T-cell (primary cell): ENCODE results near the gene IL20RA. TPM values are rescaled to one million over a fixed set of nuclear protein-coding genes. Genes with fewer than 3 reads are reported as not detected.

Source experiments
- ATAC-seq, 4 experiments: fragments of 200-7000 bp in 3 of 4; fragments of 150-1000 bp in 1 of 4; cut with Tn5 transposase; replicated peaks in 1 of 4; 1 replicate in 3 of 4; 2 replicates in 1 of 4; pipeline ENCODE4 v1.10.0; 2021; ENCODE audit warnings: moderate library complexity in 3 of 4, mild to moderate bottlenecking in 2 of 4, moderate number of reproducible peaks in 1 of 4
- CTCF ChIA-PET, 2 donors: fragments of 300-600 bp; sonication (Branson Sonifier 250); formaldehyde crosslinking; loops; one replicate each; lab custom pipeline; 2022; ENCODE audit warnings: antibody characterized with exemption in 2 of 2; lab: Charles Lee
- POLR2A ChIA-PET, 2 donors: fragments of 300-600 bp; sonication (Branson Sonifier 250); formaldehyde crosslinking; loops; one replicate each; lab custom pipeline; 2022; ENCODE audit warnings: antibody characterized with exemption in 2 of 2; lab: Charles Lee
- DNase-seq, 35 experiments: peaks; one replicate each; pipeline versions ENCODE4 v3.0.0 to v3.0.0-alpha.2; 2013 to 2023
- H3K27ac ChIP-seq: one replicate; pipeline ENCODE4 v1.5.1; 2013; ENCODE audit warnings: low read length
- H3K27me3 ChIP-seq, 2 experiments: replicated peaks in 1 of 2; 1 replicate in 1 of 2; 2 replicates in 1 of 2; pipeline versions ENCODE4 v1.6.1 to v1.7.0; 2013; ENCODE audit warnings: low read length in 1 of 2, mixed read lengths in 1 of 2; ENCODE audit not compliant: control insufficient read depth in 2 of 2, insufficient read depth in 2 of 2; ENCODE audit errors: extremely low read depth in 1 of 2
- H3K36me3 ChIP-seq, 2 donors: 1 replicate in 1 of 2; 2 replicates in 1 of 2; pipeline versions ENCODE4 v1.6.1 to v1.7.0; 2013; ENCODE audit warnings: low read length in 1 of 2; ENCODE audit not compliant: control insufficient read depth in 2 of 2, insufficient read depth in 1 of 2; ENCODE audit errors: extremely low read depth in 1 of 2
- H3K4me1 ChIP-seq, 2 experiments: 1 replicate in 1 of 2; 2 replicates in 1 of 2; pipeline versions ENCODE4 v1.6.1 to v1.7.0; 2013; ENCODE audit warnings: low read length in 2 of 2, mixed read lengths in 1 of 2; ENCODE audit not compliant: insufficient read depth in 2 of 2, control insufficient read depth in 1 of 2; ENCODE audit errors: extremely low read depth in 1 of 2
- H3K4me3 ChIP-seq, 2 donors: 1 replicate in 1 of 2; 2 replicates in 1 of 2; pipeline versions ENCODE4 v1.5.1 to v1.7.0; 2013; ENCODE audit warnings: mild to moderate bottlenecking in 2 of 2, low read length in 1 of 2, moderate library complexity in 1 of 2; ENCODE audit not compliant: control insufficient read depth in 1 of 2; ENCODE audit errors: extremely low read depth in 1 of 2
- H3K9me3 ChIP-seq: 2 replicates; pipeline ENCODE4 v1.7.0; 2013
- H3K27ac Mint-ChIP-seq, 2 donors: one replicate each; pipeline ENCODE4 v1.8.0; 2020 to 2021; ENCODE audit warnings: mild to moderate bottlenecking in 2 of 2, mixed read lengths in 2 of 2
- H3K27me3 Mint-ChIP-seq, 2 donors: one replicate each; pipeline ENCODE4 v1.8.0; 2021 to 2022; ENCODE audit warnings: mixed read lengths in 2 of 2
- H3K36me3 Mint-ChIP-seq: one replicate; pipeline ENCODE4 v1.8.0; 2021; ENCODE audit warnings: mixed read lengths
- H3K4me1 Mint-ChIP-seq, 3 donors: one replicate each; pipeline ENCODE4 v1.8.0; 2020 to 2022; ENCODE audit warnings: mixed read lengths in 3 of 3, mild to moderate bottlenecking in 1 of 3
- H3K4me3 Mint-ChIP-seq, 3 donors: one replicate each; pipeline ENCODE4 v1.8.0; 2020 to 2022; ENCODE audit warnings: mild to moderate bottlenecking in 3 of 3, mixed read lengths in 3 of 3, moderate library complexity in 3 of 3
- H3K9me3 Mint-ChIP-seq, 3 donors: one replicate each; pipeline ENCODE4 v1.8.0; 2020 to 2022; ENCODE audit warnings: mixed read lengths in 3 of 3
- WGBS: methylation state at CpG from one replicate; pipeline ENCODE4 v1.1.5; 2013; ENCODE audit warnings: missing lambda C conversion rate; ENCODE audit not compliant: insufficient coverage; 5-methylcytosine and 5-hydroxymethylcytosine counted together
- total RNA-seq, 35 experiments: library from RNA in 6 of 35; stranded (reverse) in 6 of 35; fragments of 120-200 nt in 1 of 35; gene quantifications; one replicate each; pipeline versions ENCODE4 v1.2.1 to v1.2.4 and lab custom pipeline; 2013 to 2026

The IL20RA gene
- total RNA-seq, 5 donors from 2014 or later (not counting 1 experiment from before 2014, with no cell fraction given) = 0.07 TPM; not detected in 4

- no peak overlapping the region for H3K27ac Mint-ChIP-seq
- H3K4me3 ChIP-seq = no peak overlapping the region
- H3K4me1 ChIP-seq = peaks cover 0 to 4% of the 10 kb centered on the region in 2 experiments
- ATAC-seq (no peak), DNase-seq (no peak)
- H3K9me3 ChIP-seq = no peaks in the 10 kb centered on the region
- peaks cover 66 to 72% of the 10 kb centered on the region in 2 donors for H3K27me3 Mint-ChIP-seq
- H3K36me3 Mint-ChIP-seq = no peaks in the 10 kb centered on the region
- peaks cover 16 to 33% of the 10 kb centered on the region in 2 experiments for H3K27me3 ChIP-seq
- peaks cover 0 to 5% (median 4%) of the 10 kb centered on the region in 3 donors for H3K4me1 Mint-ChIP-seq
- H3K4me3 Mint-ChIP-seq = no peak overlapping the region
- H3K27ac ChIP-seq = no peak overlapping the region
- no peaks in the 10 kb centered on the region for H3K9me3 Mint-ChIP-seq
- CTCF ChIA-PET = no interaction called here
- POLR2A ChIA-PET = no interaction called here
- no peaks in the 10 kb centered on the region for H3K36me3 ChIP-seq
- WGBS = no CpG with 5 or more reads among the region's 2 CpGs
Measured at GRCh38 chr6:137049095-137049494, 4.3 kb upstream of the IL20RA start.

- Histone ChIP-seq H3K4me3 (no peak overlapping the region), H3K27ac (no peak overlapping the region), H3K4me1 (peaks cover 0 to 6% of the 10 kb centered on the region in 2 experiments), H3K36me3 (no peaks in the 10 kb centered on the region), H3K9me3 (no peaks in the 10 kb centered on the region), H3K27me3 (peaks cover 22 to 39% of the 10 kb centered on the region in 2 experiments)
- Mint-ChIP-seq H3K27ac (no peak overlapping the region), H3K27me3 (peaks cover 75 to 79% of the 10 kb centered on the region in 2 donors), H3K36me3 (no peaks in the 10 kb centered on the region), H3K9me3 (no peaks in the 10 kb centered on the region), H3K4me3 (no peak overlapping the region), H3K4me1 (peaks cover 0 to 9% (median 7%) of the 10 kb centered on the region in 3 donors)
- ATAC-seq (no peak), DNase-seq (no peak)
- 90% methylated on average over 3 of the region's 5 CpGs for WGBS
- ChIA-PET POLR2A (no interaction called here), CTCF (no interaction called here)
Measured at GRCh38 chr6:137046871-137047412, 2.2 kb upstream of the IL20RA start.

- no peaks in the 10 kb centered on the region for H3K36me3 ChIP-seq
- peaks cover 19 to 37% of the 10 kb centered on the region in 2 experiments for H3K27me3 ChIP-seq
- WGBS = 90% methylated on average over 2 of the region's 7 CpGs
Measured at GRCh38 chr6:137045222-137045789, 541 bp upstream of the IL20RA start.

GRCh38 chr6:137043710-137044365 is 927 bp downstream of the IL20RA start:
- peak overlapping the region in 1 of 2 donors; percentile 40 for H3K27ac Mint-ChIP-seq
- peak overlapping the region; percentile 71 to 78 (median 77) for H3K4me3 Mint-ChIP-seq
- Histone ChIP-seq H3K27me3 (peaks cover 17 to 39% of the 10 kb centered on the region in 2 experiments), H3K4me1 (peaks cover 0 to 6% of the 10 kb centered on the region in 2 experiments), H3K27ac (no peak overlapping the region), H3K4me3 (peak overlapping the region; percentile 48 to 78), H3K36me3 (no peaks in the 10 kb centered on the region), H3K9me3 (no peaks in the 10 kb centered on the region)
- H3K4me1 Mint-ChIP-seq = peaks cover 0 to 9% (median 7%) of the 10 kb centered on the region in 3 donors
- peaks cover 78 to 79% of the 10 kb centered on the region in 2 donors for H3K27me3 Mint-ChIP-seq
- whole genome bisulfite sequencing = under 1% methylated on average over 25 of the region's 42 CpGs
- ChIA-PET CTCF (interaction anchor here (0.5 to 1.1 kb wide), 2 partner anchors 35 to 287 kb away, joined by 3 to 5 read pairs; no protein-coding TSS in a partner anchor), POLR2A (interaction anchor here (0.6 kb wide), 2 partner anchors 240 to 366 kb away, joined by 3 read pairs; no protein-coding TSS in a partner anchor)
- H3K36me3 Mint-ChIP-seq = no peaks in the 10 kb centered on the region
- no peaks in the 10 kb centered on the region for H3K9me3 Mint-ChIP-seq
- ATAC-seq (peak in 2 of 4 experiments; percentile 22 to 36), DNase-seq (peak in 1 of 35 experiments; percentile 27)

More at GRCh38 chr6:137045222-137045789, 541 bp upstream of the IL20RA start:
- Histone ChIP-seq H3K9me3 (no peaks in the 10 kb centered on the region), H3K4me3 (no peak overlapping the region), H3K4me1 (peaks cover 0 to 6% of the 10 kb centered on the region in 2 experiments), H3K27ac (no peak overlapping the region)
- Mint-ChIP-seq H3K4me1 (peaks cover 0 to 9% (median 7%) of the 10 kb centered on the region in 3 donors), H3K27ac (no peak overlapping the region), H3K4me3 (peak overlapping the region; percentile 64 to 78 (median 71)), H3K27me3 (peaks cover 74 to 79% of the 10 kb centered on the region in 2 donors), H3K36me3 (no peaks in the 10 kb centered on the region), H3K9me3 (no peaks in the 10 kb centered on the region)
- ChIA-PET POLR2A (interaction anchor here in 1 of 2 donors (0.6 kb wide), 1 partner anchor 32 kb away, joined by 4 read pairs; no protein-coding TSS in a partner anchor), CTCF (interaction anchor here in 1 of 2 donors (0.7 kb wide), 1 partner anchor 20 kb away, joined by 3 read pairs; no protein-coding TSS in a partner anchor)
- ATAC-seq = no peak
- no peak for DNase-seq

GRCh38 chr6:137040393-137040792 is 4.4 kb downstream of the IL20RA start:
- DNase-seq = no peak
- no peak overlapping the region for H3K4me3 Mint-ChIP-seq
- CTCF ChIA-PET = no interaction called here
- H3K36me3 Mint-ChIP-seq = no peaks in the 10 kb centered on the region
- no peak overlapping the region for H3K4me3 ChIP-seq
- H3K36me3 ChIP-seq = no peaks in the 10 kb centered on the region
- peaks cover 19 to 36% of the 10 kb centered on the region in 2 experiments for H3K27me3 ChIP-seq
- H3K4me1 Mint-ChIP-seq = peaks cover 0 to 9% (median 7%) of the 10 kb centered on the region in 3 donors
- H3K9me3 Mint-ChIP-seq = no peaks in the 10 kb centered on the region
- H3K4me1 ChIP-seq = peaks cover 0 to 6% of the 10 kb centered on the region in 2 experiments
- H3K9me3 ChIP-seq = no peaks in the 10 kb centered on the region
- H3K27ac ChIP-seq = no peak overlapping the region
- ATAC-seq = no peak
- no peak overlapping the region for H3K27ac Mint-ChIP-seq
- peaks cover 71 to 73% of the 10 kb centered on the region in 2 donors for H3K27me3 Mint-ChIP-seq
- POLR2A ChIA-PET = no interaction called here

- ATAC-seq = no peak
- CTCF ChIA-PET = no interaction called here
Measured at GRCh38 chr6:137039010-137039409, 5.8 kb downstream of the IL20RA start.

More at GRCh38 chr6:137039010-137039409, 5.8 kb downstream of the IL20RA start:
- H3K4me1 Mint-ChIP-seq = peaks cover 2 to 5% (median 4%) of the 10 kb centered on the region in 3 donors
- Histone ChIP-seq H3K36me3 (no peaks in the 10 kb centered on the region), H3K4me1 (peaks cover under 1 to 8% of the 10 kb centered on the region in 2 experiments), H3K27ac (no peak overlapping the region), H3K27me3 (peaks cover 20 to 30% of the 10 kb centered on the region in 2 experiments), H3K9me3 (no peaks in the 10 kb centered on the region), H3K4me3 (no peak overlapping the region)
- H3K27me3 Mint-ChIP-seq = peaks cover 68 to 71% of the 10 kb centered on the region in 2 donors
- no peak for DNase-seq
- no peaks in the 10 kb centered on the region for H3K36me3 Mint-ChIP-seq
- H3K27ac Mint-ChIP-seq = no peak overlapping the region
- H3K4me3 Mint-ChIP-seq = no peak overlapping the region
- POLR2A ChIA-PET = no interaction called here
- WGBS = no CpG with 5 or more reads among the region's 4 CpGs
- H3K9me3 Mint-ChIP-seq = no peaks in the 10 kb centered on the region
